ENCODE data around the gene SCARF2. TPM values are rescaled to one million over a fixed set of nuclear protein-coding genes. Genes with fewer than 3 reads are reported as not detected.

Gene SCARF2
- total and polyA plus RNA-seq, 2 of the 13 experiments (the other 11 are each of a cell fraction or from before 2014, with no cell fraction given) = 3.3 to 6.2 TPM

- Histone ChIP-seq H3K4me3 (replicated peaks in 1 of 3; ENCODE audit: insufficient read depth in 1 of 3, low read depth in 2 of 3, low read length in 3 of 3) (no peak overlapping the region), H3K4me1 (ENCODE audit: insufficient read depth, low read length) (peaks cover 29% of the 10 kb centered on the region), H3K9ac (ENCODE audit: insufficient read depth, low read depth, low read length) (no peak overlapping the region), H3K79me2 (ENCODE audit: insufficient read depth, low read length) (peaks cover 15% of the 10 kb centered on the region), H2AFZ (ENCODE audit: low read length) (no peak overlapping the region), H4K20me1 (ENCODE audit: insufficient read depth, low read length) (peaks cover 15% of the 10 kb centered on the region), H3K4me2 (ENCODE audit: low read depth, low read length) (no peak overlapping the region), H3K9me3 (ENCODE audit: low read length) (no peaks in the 10 kb centered on the region), H3K27me3 (ENCODE audit: control insufficient read depth in 1 of 2, insufficient read depth in 2 of 2, low read length in 2 of 2) (no peaks in the 10 kb centered on the region), H3K36me3 (replicated peaks in 1 of 2; ENCODE audit: control insufficient read depth in 1 of 2, insufficient read depth in 2 of 2, low read length in 2 of 2) (peaks cover 9 to 15% of the 10 kb centered on the region in 2 experiments; a peak in 4 of 5 replicates), H3K27ac (ENCODE audit: extremely low read length, insufficient read depth, low read length) (no peak overlapping the region)
- intact Hi-C loops (cut with micrococcal nuclease; ENCODE audit: unreplicated experiment) (no loop called here), in situ Hi-C loops (cut with HindIII; ENCODE audit: extremely low pct_ligation_motif_present, low pct_unique_long_range_greater_than_20kb) (no loop called here)
- TF ChIP-seq ATF6 (CRISPR knock-in tag; conservative IDR thresholded peaks at IDR 0.05) (no peak), RBFOX2 (IDR thresholded peaks at IDR 0.05; ENCODE audit: low read depth, low read length) (0 out of 2 replicates have a peak, but pooled peaks have one; percentile 28)
- no TSS peak for BruUV-seq (replicated peaks)
- ChIA-PET POLR2A (no interaction called here), CTCF (ENCODE audit: low intra/inter-chr PET ratio, low total read pairs) (no interaction called here)
- FAIRE-seq (no peak), ATAC-seq (no peak), DNase-seq (ENCODE audit: low spot score) (no peak)
- WGBS (ENCODE audit: low lambda C conversion rate) = 98% methylated on average over 40 of the region's 50 CpGs
Measured at GRCh38 chr22:20431511-20432192, 6.0 kb downstream of the SCARF2 start.

- DNase-seq (ENCODE audit: low spot score) (no peak), ATAC-seq (no peak), FAIRE-seq (no peak)
- no TSS peak for BruUV-seq (replicated peaks)
- 98% methylated on average over 47 of the region's 94 CpGs for WGBS (ENCODE audit: low lambda C conversion rate)
- no peak overlapping the region for H3K27ac ChIP-seq (ENCODE audit: extremely low read length, insufficient read depth, low read length)
- H3K79me2 ChIP-seq (ENCODE audit: insufficient read depth, low read length) = peaks cover 13% of the 10 kb centered on the region
- CTCF ChIA-PET (ENCODE audit: low intra/inter-chr PET ratio, low total read pairs) = no interaction called here
- no peak overlapping the region for H3K4me2 ChIP-seq (ENCODE audit: low read depth, low read length)
- H3K27me3 ChIP-seq (ENCODE audit: control insufficient read depth in 1 of 2, insufficient read depth in 2 of 2, low read length in 2 of 2) = no peaks in the 10 kb centered on the region
- no peaks in the 10 kb centered on the region for H3K9me3 ChIP-seq (ENCODE audit: low read length)
- peaks cover 28% of the 10 kb centered on the region for H3K4me1 ChIP-seq (ENCODE audit: insufficient read depth, low read length)
- intact Hi-C loops (cut with micrococcal nuclease; ENCODE audit: unreplicated experiment) = no loop called here
- H3K36me3 ChIP-seq (replicated peaks in 1 of 2; ENCODE audit: control insufficient read depth in 1 of 2, insufficient read depth in 2 of 2, low read length in 2 of 2) = peaks cover 9 to 15% of the 10 kb centered on the region in 2 experiments; a peak in 4 of 5 replicates
- POLR2A ChIA-PET = no interaction called here
- no peak overlapping the region for H2AFZ ChIP-seq (ENCODE audit: low read length)
- H4K20me1 ChIP-seq (ENCODE audit: insufficient read depth, low read length) = peaks cover 13% of the 10 kb centered on the region
- in situ Hi-C loops (cut with HindIII; ENCODE audit: extremely low pct_ligation_motif_present, low pct_unique_long_range_greater_than_20kb) = no loop called here
- H3K9ac ChIP-seq (ENCODE audit: insufficient read depth, low read depth, low read length) = no peak overlapping the region
- no peak overlapping the region for H3K4me3 ChIP-seq (replicated peaks in 1 of 3; ENCODE audit: insufficient read depth in 1 of 3, low read depth in 2 of 3, low read length in 3 of 3)
- TF ChIP-seq AKAP8 (CRISPR knock-in tag; IDR thresholded peaks at IDR 0.05) (0 out of 2 replicates have a peak, but pooled peaks have one; percentile 17), E2F2 (CRISPR knock-in tag; IDR thresholded peaks at IDR 0.05; ENCODE audit: borderline replicate concordance) (no peak), ZFP1 (CRISPR knock-in tag; IDR thresholded peaks at IDR 0.05) (no peak), GPN1 (CRISPR knock-in tag; IDR thresholded peaks at IDR 0.05; ENCODE audit: borderline replicate concordance) (no peak), ZMAT5 (CRISPR knock-in tag; IDR thresholded peaks at IDR 0.05; ENCODE audit: borderline replicate concordance, low read depth) (no peak), ZNF616 (CRISPR knock-in tag; IDR thresholded peaks at IDR 0.05; ENCODE audit: low read depth) (no peak), ZBTB38 (CRISPR knock-in tag; IDR thresholded peaks at IDR 0.05) (peak; percentile 77; the same call in 1 of the 2 replicates)
Measured at GRCh38 chr22:20430720-20431510, 6.7 kb downstream of the SCARF2 start.

All from HepG2 (cell line).